ENCODE measurements around the gene OR2T27.

OR2T27 gene

GRCh38 chr1:248695451-248696132, 40.3 kb upstream of the OR2T27 start:
- TF ChIP-seq CTCF (IDR thresholded peaks at IDR 0.05; ENCODE audit: borderline replicate concordance, extremely low read depth, low read length, poor library complexity, severe bottlenecking), result no peak
- no peak for TF ChIP-seq EZH2 (IDR thresholded peaks at IDR 0.05; ENCODE audit: borderline replicate concordance, low read depth, low read length, severe bottlenecking)
- H3K9ac ChIP-seq (ENCODE audit: low read depth, low read length), result no peak overlapping the region
- no peaks in the 10 kb centered on the region for H4K20me1 ChIP-seq (ENCODE audit: insufficient read depth, low read length)
- H3K27ac ChIP-seq (ENCODE audit: low read length), result no peak overlapping the region
- no peaks in the 10 kb centered on the region for H3K9me3 ChIP-seq (ENCODE audit: insufficient read depth, low read length, severe bottlenecking)
- H3K4me2 ChIP-seq (ENCODE audit: insufficient read depth, low read length), result no peak overlapping the region
- no peaks in the 10 kb centered on the region for H3K79me2 ChIP-seq (ENCODE audit: insufficient read depth, low read length)
- no peak overlapping the region for H3K4me3 ChIP-seq (ENCODE audit: low read depth in 1 of 2, low read length in 2 of 2)
- no peak for DNase-seq
- no peak overlapping the region for H2AFZ ChIP-seq (ENCODE audit: low read depth, low read length)
- H3K36me3 ChIP-seq (ENCODE audit: insufficient read depth, low read length), result no peaks in the 10 kb centered on the region
- no peaks in the 10 kb centered on the region for H3K27me3 ChIP-seq (ENCODE audit: insufficient read depth, low read length, poor library complexity)
- no peak for ATAC-seq (ENCODE audit: insufficient read depth, low read depth)
- no peaks in the 10 kb centered on the region for H3K4me1 ChIP-seq (ENCODE audit: insufficient read depth, low read length)

GRCh38 chr1:248691567-248692155, 36.3 kb upstream of the OR2T27 start:
- no peak for TF ChIP-seq EZH2 (IDR thresholded peaks at IDR 0.05; ENCODE audit: borderline replicate concordance, low read depth, low read length, severe bottlenecking)
- no peak for TF ChIP-seq CTCF (IDR thresholded peaks at IDR 0.05; ENCODE audit: borderline replicate concordance, extremely low read depth, low read length, poor library complexity, severe bottlenecking)
- no peak for ATAC-seq (ENCODE audit: insufficient read depth, low read depth)
- Histone ChIP-seq H3K9me3 (ENCODE audit: insufficient read depth, low read length, severe bottlenecking) (no peaks in the 10 kb centered on the region), H3K4me2 (ENCODE audit: insufficient read depth, low read length) (no peak overlapping the region), H3K79me2 (ENCODE audit: insufficient read depth, low read length) (no peaks in the 10 kb centered on the region), H3K27ac (ENCODE audit: low read length) (no peak overlapping the region), H3K4me1 (ENCODE audit: insufficient read depth, low read length) (no peaks in the 10 kb centered on the region), H3K9ac (ENCODE audit: low read depth, low read length) (no peak overlapping the region), H3K27me3 (ENCODE audit: insufficient read depth, low read length, poor library complexity) (no peaks in the 10 kb centered on the region), H3K36me3 (ENCODE audit: insufficient read depth, low read length) (no peaks in the 10 kb centered on the region), H3K4me3 (ENCODE audit: low read depth in 1 of 2, low read length in 2 of 2) (no peak overlapping the region), H4K20me1 (ENCODE audit: insufficient read depth, low read length) (no peaks in the 10 kb centered on the region), H2AFZ (ENCODE audit: low read depth, low read length) (no peak overlapping the region)
- DNase-seq, result no peak

- Histone ChIP-seq H3K79me2 (ENCODE audit: insufficient read depth, low read length) (no peaks in the 10 kb centered on the region), H3K27ac (ENCODE audit: low read length) (no peak overlapping the region), H3K36me3 (ENCODE audit: insufficient read depth, low read length) (no peaks in the 10 kb centered on the region), H3K27me3 (ENCODE audit: insufficient read depth, low read length, poor library complexity) (no peaks in the 10 kb centered on the region), H3K9me3 (ENCODE audit: insufficient read depth, low read length, severe bottlenecking) (no peaks in the 10 kb centered on the region), H3K4me2 (ENCODE audit: insufficient read depth, low read length) (no peak overlapping the region), H3K9ac (ENCODE audit: low read depth, low read length) (no peak overlapping the region), H2AFZ (ENCODE audit: low read depth, low read length) (no peak overlapping the region), H3K4me1 (ENCODE audit: insufficient read depth, low read length) (no peaks in the 10 kb centered on the region), H3K4me3 (ENCODE audit: low read depth in 1 of 2, low read length in 2 of 2) (no peak overlapping the region), H4K20me1 (ENCODE audit: insufficient read depth, low read length) (no peaks in the 10 kb centered on the region)
- ATAC-seq (ENCODE audit: insufficient read depth, low read depth) (no peak), DNase-seq (no peak)
- TF ChIP-seq EZH2 (IDR thresholded peaks at IDR 0.05; ENCODE audit: borderline replicate concordance, low read depth, low read length, severe bottlenecking), result no peak
- no peak for TF ChIP-seq CTCF (IDR thresholded peaks at IDR 0.05; ENCODE audit: borderline replicate concordance, extremely low read depth, low read length, poor library complexity, severe bottlenecking)
Measured at GRCh38 chr1:248688527-248689298, 33.4 kb upstream of the OR2T27 start.

All from DND-41 (cell line).